ENCODE results near the gene SEZ6L2.
A peak's percentile ranks its signal among the peaks of the same experiment; 100 is the strongest.
"Not testable (repeated sequence)": the region's sequence is repeated elsewhere in the genome, so short reads cannot be mapped to it uniquely, and the experiment has no call there.

SEZ6L2 gene

GRCh38 chr16:29849505-29849904, 49.8 kb downstream of the SEZ6L2 start:
- no peak for DNase-seq

DNA sequence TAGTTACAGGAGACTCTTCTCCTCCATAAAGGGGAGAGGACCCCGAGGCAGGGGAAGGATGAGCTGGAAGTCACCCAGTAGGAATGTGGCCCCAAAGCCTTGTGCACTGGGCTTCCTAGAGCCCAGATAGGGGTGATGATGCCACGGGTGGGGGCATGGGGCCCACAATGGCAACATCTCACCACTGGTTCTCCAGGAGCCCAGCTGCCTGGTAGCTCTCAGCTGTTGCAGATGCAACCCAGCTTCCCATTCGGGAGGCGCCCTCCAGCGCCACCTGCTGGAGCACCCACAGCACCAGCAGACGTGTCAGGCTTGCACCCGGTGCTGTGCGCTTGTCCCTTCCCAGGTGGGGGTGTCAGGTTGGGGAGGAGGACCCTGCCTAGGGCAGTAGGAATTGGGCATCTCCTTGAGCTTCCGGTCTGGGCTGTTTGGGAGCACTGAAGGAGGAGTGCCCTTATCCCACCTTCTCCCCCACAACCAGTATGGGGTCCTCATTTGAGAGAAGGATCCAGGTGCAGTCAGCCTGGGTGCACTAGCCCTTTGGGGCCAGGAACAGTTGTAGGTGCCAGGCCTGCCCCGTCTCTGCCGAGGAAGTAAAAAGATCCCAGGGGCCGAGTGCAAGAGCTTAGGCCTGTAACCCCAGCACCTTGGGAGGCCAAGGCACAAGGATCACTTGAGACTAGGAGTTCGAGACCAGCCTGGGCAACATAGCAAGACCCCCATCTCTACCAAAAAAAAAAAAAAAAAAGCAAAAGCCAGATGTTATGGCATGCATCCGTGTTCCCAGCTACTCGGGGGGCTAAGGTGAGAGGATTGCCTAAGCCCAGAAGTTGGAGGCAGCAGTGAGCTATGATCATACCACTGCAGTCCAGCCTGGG, 50.7 kb downstream of the SEZ6L2 start:
- DNase-seq, result peak; percentile 73

DNA sequence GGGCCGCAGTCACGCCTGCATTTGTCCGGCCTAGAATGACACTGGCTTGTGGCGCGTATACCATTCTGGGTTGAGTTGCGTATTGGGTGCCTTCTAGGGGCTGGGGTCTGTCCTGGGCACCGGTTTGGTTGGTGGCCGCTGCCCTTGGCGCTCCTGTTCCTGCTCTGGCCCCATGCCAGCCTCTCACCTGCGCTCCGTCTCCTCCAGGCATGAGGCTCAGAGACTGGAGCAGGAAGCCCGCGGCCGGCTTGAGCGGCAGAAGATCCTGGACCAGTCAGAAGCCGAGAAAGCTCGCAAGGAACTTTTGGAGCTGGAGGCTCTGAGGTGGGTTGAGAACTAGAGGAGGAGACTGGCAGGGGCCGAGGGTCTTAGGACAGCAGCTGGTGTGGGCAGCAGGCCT, 53.7 kb downstream of the SEZ6L2 start:
- DNase-seq, result no peak

GRCh38 chr16:29844575-29845331, 54.6 kb downstream of the SEZ6L2 start:
- no peak for DNase-seq

- no peak for DNase-seq
Observed at GRCh38 chr16:29843931-29844330, 55.4 kb downstream of the SEZ6L2 start.

DNA sequence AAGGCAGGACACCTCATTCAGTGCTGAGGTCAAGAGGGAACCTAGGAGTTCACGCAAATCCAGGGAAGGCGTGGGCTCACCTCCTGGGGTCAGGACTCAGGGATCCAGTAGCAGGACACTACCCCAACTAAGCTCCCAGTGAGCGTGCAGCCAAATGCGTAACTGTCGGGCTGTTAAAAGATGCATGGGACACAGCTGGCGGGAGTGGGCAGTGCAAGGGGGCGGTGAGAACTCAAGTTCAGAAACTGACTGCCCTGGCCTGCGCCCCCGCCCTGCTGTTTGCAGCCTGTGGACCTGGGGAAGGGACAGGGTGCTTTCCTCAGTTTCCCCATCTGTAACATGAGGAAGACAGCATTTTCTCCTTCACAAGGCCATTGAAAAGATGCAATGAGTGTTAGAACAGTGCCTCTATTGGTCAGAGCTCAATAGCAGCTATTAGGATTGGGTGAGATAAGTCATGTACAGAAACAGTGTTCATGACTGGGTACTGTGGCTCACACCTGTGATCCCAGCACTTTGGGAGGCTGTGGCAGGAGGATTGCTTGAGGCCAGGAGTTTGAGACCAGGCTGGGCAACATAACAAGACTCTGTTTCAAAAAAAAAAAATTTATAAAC, 56.5 kb downstream of the SEZ6L2 start:
- peak; percentile 11 for DNase-seq

GRCh38 chr16:29841631-29842030, 57.7 kb downstream of the SEZ6L2 start:
- no peak for DNase-seq

DNA sequence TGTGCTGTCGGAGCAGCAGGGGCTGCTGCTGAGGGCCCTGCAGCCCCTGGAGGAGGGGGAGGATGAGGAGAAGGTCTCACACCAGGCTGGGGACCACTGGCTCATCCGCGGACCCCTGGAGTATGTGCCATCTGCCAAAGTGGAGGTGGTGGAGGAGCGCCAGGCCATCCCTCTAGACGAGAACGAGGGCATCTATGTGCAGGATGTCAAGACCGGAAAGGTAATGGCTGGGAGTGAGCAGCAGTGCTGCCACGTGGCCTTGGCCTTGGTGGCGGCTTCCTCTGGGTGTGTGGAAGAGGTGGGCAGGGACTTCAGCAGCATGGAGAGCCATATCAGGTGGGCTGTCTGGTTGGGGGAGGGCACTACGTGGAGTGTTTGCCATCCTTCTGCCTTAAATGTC, 59.1 kb downstream of the SEZ6L2 start:
- no peak for DNase-seq

GRCh38 chr16:29839822-29840221, 59.5 kb downstream of the SEZ6L2 start:
- DNase-seq, result no peak

GRCh38 chr16:29837841-29838240, 61.5 kb downstream of the SEZ6L2 start:
- no peak for DNase-seq

GRCh38 chr16:29836623-29837022, 62.7 kb downstream of the SEZ6L2 start:
- no peak for DNase-seq

DNA sequence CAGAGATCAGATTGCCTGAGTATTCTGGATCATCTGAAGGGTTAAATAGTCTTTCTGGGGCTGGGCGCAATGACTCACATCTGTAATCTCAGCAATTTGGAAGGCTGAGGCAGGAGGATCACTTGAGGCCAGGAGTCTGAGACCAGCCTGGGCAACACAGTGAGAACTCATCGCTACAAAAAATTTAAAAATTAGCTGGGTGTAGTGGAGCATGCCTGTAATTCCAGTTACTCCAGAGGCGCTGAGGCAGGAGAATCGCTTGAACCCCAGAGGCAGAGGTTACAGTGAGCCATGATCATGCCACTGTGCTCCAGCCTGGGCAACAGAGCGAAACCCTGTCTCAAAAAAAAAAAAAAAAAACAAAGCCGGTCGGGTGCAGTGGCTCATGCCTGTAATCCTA, 63.4 kb downstream of the SEZ6L2 start:
- no peak for DNase-seq

DNA sequence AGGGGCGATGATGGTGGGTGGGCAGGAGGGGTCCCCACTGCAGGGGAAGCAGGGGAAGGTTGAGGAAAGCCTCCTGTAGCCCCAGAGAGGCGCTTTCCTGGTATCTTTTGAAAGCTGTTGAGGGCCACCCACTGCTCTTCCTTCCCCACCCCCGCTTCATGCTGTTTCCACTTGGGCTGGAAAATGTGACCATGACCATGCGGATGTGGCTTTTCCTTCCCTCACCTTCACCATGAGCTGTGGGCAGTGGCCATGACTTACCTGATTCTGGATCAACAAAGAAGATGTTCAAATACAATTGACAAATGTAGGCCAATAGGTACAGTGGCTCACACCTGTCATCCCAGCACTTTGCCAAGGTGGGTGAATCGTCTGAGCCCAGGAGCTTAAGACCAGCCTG, 65.3 kb downstream of the SEZ6L2 start:
- no peak for DNase-seq

DNA sequence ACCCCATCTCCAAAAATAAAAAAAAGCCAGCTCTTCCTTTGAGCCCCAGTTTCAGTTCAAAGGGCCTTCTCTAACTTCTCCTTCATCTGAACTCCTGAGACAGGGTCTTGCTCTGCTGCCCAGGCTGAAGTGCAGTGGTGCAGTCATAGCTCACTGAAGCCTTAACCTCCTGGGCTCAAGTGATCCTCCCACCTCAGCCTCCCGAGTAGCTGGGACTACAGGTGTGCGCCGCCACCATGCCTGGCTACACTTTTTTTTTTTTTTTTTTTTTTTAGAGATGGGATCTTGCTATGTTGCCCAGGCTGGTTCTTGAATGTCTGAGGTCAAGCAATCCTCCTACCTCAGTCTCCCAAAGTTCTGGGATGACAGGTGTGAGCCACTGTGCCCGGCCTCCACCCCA, 66.1 kb downstream of the SEZ6L2 start:
- DNase-seq, result not testable (repeated sequence)

GRCh38 chr16:29831490-29831889, 67.9 kb downstream of the SEZ6L2 start:
- no peak for DNase-seq

GRCh38 chr16:29830774-29831173, 68.6 kb downstream of the SEZ6L2 start:
- DNase-seq, result no peak

GRCh38 chr16:29826342-29826695, 73.0 kb downstream of the SEZ6L2 start:
- no peak for DNase-seq

- DNase-seq, result no peak
Observed at GRCh38 chr16:29825145-29826044, 74.0 kb downstream of the SEZ6L2 start.

DNA sequence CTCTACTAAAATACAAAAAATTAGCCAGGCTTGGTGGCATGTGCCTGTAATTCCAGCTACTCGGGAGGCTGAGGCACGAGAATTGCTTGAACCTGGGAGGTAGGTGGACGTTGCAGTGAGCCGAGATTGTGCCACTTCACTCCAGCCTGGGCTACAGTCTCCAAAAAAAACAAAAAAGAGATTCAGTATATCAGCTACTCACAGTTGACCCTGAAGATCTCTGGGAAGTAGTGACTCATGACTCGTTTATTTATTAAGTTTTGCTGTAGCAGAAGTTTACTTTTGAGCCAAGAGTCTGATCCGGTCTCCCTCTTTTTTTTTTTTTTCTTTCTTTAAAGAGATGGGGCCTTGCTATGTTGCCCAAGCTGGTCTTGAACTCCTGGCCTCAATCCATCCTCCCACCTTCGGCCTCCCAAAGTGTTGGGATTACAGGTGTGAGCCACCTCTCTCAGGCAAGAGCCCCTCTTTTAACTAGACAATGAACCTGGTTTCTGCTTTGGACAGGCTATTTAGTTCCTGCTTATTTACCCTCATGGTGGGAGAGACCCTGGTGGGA, 74.7 kb downstream of the SEZ6L2 start:
- DNase-seq, result no peak

- no peak for DNase-seq
Observed at GRCh38 chr16:29821643-29822115, 77.7 kb downstream of the SEZ6L2 start.
